RWPE1 (cell line): Measurements from ENCODE around the gene R3HDM4.

Experiments used
- CTCF ChIA-PET: fragments of 350-600 bp; sonication (Branson Sonifier 250); formaldehyde crosslinking; extraction: SDS; loops from one replicate; lab custom pipeline; 2021; lab: Yijun Ruan, JAX
- POLR2A ChIA-PET: fragments of 400-600 bp; formaldehyde crosslinking; extraction: SDS; loops from one replicate; lab custom pipeline; 2020; ENCODE audit warnings: antibody characterized with exemption; ENCODE audit not compliant: low non-redundant PET; lab: Yijun Ruan, JAX
- DNase-seq: peaks from one replicate; pipeline ENCODE4 v3.0.0; 2012; ENCODE audit warnings: low spot score
- H3K27ac ChIP-seq: fragments of 450-650 bp; 2 replicates; pipeline ENCODE4 v1.5.1; 2017
- TF ChIP-seq, protein P1 (sequence below): fragments of 450-650 bp; conservative IDR thresholded peaks from 2 replicates; pipeline ENCODE4 v1.5.1; 2017; ENCODE audit warnings: low read depth, mild to moderate bottlenecking

R3HDM4 gene

DNA sequence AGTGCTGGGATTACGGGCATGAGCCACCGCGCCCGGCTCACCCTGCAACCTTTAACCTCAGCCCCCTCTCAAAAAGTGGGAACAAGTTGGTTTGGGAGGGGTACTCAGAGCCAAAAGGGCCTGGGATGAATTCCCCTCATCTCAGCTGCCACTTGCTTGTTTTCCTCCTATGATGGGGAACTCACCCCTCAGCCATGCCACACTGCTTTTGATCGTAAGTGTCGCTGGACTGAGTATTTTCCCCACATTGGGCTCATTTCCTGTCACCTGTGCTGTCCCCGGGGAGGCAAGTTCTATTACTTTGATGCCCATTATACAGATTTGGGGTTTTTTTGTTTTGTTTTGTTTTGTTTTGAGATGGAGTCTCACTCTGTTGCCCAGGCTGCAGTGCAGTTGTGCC lies 6.5 kb downstream of the R3HDM4 start:
- ChIA-PET CTCF (interaction anchor here (0.6 kb wide), 1 partner anchor 73 kb away, joined by 3 read pairs; no protein-coding TSS in a partner anchor), POLR2A (no interaction called here)

DNA sequence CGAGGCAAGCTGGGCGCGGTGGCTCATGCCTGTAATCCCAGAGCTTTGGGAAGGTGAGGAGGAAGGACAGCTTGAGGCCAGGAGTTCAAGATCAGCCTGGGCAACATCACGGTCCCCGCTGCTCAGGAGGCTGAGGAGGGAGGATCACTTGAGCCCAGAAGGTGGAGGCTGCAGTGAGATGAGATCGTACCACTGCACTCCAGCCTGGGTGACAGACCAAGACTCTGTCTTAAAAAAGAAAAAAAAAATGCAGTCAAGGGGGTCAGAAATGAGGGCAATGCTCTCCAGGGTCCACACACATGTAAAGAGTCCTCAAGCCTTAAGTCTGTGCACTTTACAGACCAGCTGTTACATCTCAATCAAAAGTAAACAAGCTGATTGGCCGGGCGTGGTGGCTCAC lies 8.5 kb downstream of the R3HDM4 start:
- TF ChIP-seq, protein P1, sequence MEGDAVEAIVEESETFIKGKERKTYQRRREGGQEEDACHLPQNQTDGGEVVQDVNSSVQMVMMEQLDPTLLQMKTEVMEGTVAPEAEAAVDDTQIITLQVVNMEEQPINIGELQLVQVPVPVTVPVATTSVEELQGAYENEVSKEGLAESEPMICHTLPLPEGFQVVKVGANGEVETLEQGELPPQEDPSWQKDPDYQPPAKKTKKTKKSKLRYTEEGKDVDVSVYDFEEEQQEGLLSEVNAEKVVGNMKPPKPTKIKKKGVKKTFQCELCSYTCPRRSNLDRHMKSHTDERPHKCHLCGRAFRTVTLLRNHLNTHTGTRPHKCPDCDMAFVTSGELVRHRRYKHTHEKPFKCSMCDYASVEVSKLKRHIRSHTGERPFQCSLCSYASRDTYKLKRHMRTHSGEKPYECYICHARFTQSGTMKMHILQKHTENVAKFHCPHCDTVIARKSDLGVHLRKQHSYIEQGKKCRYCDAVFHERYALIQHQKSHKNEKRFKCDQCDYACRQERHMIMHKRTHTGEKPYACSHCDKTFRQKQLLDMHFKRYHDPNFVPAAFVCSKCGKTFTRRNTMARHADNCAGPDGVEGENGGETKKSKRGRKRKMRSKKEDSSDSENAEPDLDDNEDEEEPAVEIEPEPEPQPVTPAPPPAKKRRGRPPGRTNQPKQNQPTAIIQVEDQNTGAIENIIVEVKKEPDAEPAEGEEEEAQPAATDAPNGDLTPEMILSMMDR: no peak
- peak overlapping the region; percentile 59 for H3K27ac ChIP-seq
- no peak for DNase-seq
- CTCF ChIA-PET: interaction anchor here (0.7 to 1.2 kb wide), 2 partner anchors 79 to 502 kb away, joined by 6 to 7 read pairs; no protein-coding TSS in a partner anchor
- POLR2A ChIA-PET: no interaction called here

More for the DNA sequence above, 6.5 kb downstream of the R3HDM4 start:
- TF ChIP-seq, protein P1: no peak
- H3K27ac ChIP-seq: peak overlapping the region; percentile 91; the same call in 1 of the 2 replicates
- no peak for DNase-seq

DNA sequence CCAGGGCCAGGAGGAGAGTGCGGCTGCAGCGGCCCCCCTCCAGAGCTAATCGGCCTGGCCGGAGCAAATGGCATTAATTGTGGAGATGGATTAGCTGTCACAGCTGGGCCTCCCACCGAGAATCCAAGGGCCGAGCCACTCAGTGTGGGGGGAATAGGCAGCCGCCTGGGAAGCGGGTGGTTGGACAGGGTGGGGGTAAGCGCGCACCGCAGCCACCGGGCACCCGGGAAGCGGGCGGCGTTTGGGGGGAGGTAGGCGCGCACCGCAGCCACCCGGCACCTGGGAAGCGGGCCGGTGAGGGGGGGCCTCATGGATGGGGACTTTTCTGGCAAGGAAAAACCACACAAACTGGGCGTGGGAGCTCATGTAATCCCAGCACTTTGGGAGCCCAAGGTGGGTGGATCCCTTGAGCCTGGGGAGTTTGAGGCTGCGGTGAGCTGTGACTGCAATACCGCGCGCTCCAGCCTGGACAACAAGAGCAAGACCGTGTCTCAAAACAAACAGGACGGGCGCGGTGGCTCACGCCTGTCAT lies 9.7 kb downstream of the R3HDM4 start:
- ChIA-PET POLR2A (no interaction called here), CTCF (interaction anchor here (0.7 kb wide), 2 partner anchors 54 to 78 kb away, joined by 3 to 5 read pairs; no protein-coding TSS in a partner anchor)
- TF ChIP-seq, protein P1: no peak
- DNase-seq: no peak
- peak overlapping the region; percentile 59 for H3K27ac ChIP-seq

DNA sequence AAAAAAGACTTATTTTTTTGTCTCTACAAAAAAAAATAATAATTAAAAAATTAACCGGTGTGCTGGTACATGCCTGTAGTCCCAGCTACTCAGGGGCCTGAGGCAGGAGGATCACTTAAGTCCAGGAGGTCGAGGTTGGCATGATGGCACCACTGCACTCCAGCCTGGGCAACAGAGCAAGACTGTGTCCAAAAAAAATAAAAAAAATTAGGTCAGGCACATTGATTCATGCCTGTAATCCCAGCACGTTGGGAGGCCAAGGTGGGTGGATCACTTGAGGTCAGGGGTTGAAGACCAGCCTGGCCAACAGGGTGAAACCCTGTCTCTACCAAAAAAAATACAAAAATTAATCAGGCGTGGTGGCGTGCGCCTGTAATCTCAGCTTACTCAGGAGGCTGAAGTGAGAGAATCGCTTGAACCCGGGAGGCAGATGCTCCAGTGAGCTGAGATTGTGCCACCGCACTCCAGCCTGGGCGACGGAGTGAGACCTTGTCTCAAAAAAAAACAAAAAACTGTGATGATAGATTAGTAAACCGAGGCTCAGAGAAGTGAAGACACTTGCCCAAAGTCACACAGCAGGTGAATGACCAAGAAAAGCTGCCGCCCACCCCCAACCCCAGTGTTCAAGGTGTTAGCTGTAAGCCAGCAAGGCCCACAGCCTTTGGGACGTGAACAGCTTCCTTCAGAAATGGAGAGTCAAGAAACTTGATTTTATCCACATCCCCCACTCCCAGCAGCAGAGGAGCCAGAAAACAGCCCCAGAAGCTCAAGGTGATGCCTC lies 10.4 kb downstream of the R3HDM4 start:
- POLR2A ChIA-PET: no interaction called here
- CTCF ChIA-PET: interaction anchor here (0.6 to 0.7 kb wide), 3 partner anchors 19 to 54 kb away, joined by 4 to 5 read pairs (median 5); no protein-coding TSS in a partner anchor
- no peak for DNase-seq
- H3K27ac ChIP-seq: peak overlapping the region; percentile 59
- TF ChIP-seq, protein P1: no peak

DNA sequence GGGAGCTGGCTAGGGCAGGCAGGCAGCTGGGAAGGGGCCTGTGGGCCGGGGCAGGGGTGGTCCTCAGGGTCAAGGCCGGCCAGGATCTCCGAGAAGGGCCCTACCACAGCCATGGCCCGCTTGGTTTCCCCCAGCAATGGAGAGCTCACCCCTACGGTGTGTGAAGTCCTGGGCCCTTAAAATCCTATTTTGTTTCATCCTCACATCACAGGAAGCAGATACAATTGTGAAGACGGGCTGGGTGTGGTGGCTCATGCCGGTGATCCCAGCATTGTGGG lies 11.0 kb downstream of the R3HDM4 start:
- TF ChIP-seq, protein P1: no peak
- POLR2A ChIA-PET: interaction anchor here (0.6 kb wide), 1 partner anchor 8 kb away, joined by 3 read pairs; no protein-coding TSS in a partner anchor
- DNase-seq: no peak
- CTCF ChIA-PET: interaction anchor here (0.6 kb wide), 1 partner anchor 38 kb away, joined by 5 read pairs; no protein-coding TSS in a partner anchor
- peak overlapping the region; percentile 59 for H3K27ac ChIP-seq

DNA sequence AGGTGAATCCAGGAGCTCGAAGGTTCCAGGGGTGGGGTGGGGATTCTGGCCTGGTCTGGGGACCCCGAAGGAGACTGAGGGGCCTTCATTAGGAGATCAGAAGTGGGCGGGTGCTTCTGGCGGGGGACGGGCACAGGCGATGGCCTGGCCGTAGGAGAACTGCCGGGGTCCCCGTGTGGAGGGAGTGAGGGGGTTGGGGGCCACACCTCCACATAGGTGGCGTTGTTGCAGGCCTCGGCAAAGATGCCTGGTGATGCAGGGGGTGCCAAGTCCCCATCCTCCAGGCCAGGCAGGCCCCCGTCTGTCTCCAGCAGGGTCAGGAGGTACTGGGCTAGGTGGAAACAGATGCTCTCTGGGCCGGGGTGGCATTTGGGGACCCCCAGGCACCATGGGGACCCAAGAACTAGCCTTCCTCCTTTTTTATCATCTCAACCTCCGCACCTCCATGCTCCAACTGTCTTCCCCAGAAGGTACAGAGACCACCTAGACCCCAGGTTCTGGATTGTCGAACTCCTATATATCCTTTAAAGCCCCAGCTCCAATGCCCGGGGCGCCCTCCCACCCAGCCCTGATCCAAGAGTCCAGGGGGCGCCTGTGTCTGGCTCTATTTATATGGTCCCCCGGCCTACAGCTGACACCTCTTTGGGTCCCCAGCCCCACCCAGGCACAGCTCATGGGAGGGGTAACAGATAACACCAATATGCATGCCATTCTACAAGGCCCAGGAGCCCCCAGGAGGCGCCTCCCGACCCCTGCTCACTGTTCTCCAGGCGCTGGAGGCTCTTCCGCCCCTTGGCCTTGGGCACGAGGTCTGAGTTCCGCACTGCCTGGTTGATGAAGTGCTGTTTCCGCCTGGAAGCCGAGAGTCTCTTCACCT lies 11.6 kb downstream of the R3HDM4 start:
- TF ChIP-seq, protein P1: no peak

More for the DNA sequence above, 11.6 kb downstream of the R3HDM4 start:
- CTCF ChIA-PET: interaction anchor here (0.6 kb wide), 1 partner anchor 37 kb away, joined by 5 read pairs; no protein-coding TSS in a partner anchor
- POLR2A ChIA-PET: interaction anchor here (0.6 kb wide), 1 partner anchor 9 kb away, joined by 3 read pairs; no protein-coding TSS in a partner anchor
- H3K27ac ChIP-seq: peak overlapping the region; percentile 59
- no peak for DNase-seq
